Activated T-helper 1 cell treated with anti-CD3 and anti-CD28 coated beads, Interleukin-2, amount 50 U/mL, for 16 hours (primary cell): ENCODE measurements around the gene OR13C4.
"Not testable (repeated sequence)": the region's sequence is repeated elsewhere in the genome, so short reads cannot be mapped to it uniquely, and the experiment has no call there.

Source experiments
- DNase-seq, 2 donors: peaks; one replicate each; pipeline ENCODE4 v3.0.0-alpha.2; 2020; ENCODE audit warnings: low read depth in 1 of 2, low spot score in 1 of 2

The OR13C4 gene

DNA sequence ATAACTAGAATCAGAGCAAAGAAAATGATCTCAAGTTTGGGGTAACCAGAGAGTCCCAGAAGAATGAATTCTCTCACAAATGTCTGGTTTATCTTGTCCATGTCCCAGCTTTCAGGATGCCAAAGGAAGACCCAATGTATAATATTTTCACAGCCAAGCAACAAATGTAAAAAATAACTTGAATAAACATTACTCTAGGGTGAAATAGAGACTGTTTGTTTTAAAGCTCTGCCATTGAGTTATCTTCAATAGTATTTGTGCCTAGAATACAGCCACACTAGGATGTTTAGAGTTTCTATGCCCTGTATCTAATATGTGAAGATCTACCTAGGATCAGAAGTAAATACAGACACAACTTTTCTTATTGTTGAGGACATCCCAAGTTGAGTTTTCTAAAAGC, at the start of gene OR13C4:
TSS of gene OR13C4 (minus strand) at position 101 of the 400 bp plus-strand sequence. CDS start at position 101, 0 bp downstream.
- no peak for DNase-seq

DNA sequence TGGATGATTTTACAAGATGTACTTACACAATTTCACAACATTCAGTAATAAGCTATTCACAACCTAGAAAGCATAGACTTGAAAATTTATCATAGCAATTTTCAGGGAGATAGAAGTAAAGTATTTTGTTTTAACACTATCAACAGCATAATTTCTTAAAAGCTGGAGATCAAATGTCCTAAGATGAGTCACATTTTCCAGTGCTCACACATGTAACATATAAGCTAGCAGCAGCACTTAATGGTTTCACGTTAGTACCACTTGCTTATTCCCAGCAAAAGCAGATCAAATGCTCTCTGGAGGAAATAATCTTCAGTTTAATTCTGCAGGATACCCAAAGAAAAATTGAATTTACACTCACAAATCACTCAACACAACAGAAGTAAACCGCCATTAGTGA, 48.4 kb upstream of the OR13C4 start:
- no peak for DNase-seq

DNA sequence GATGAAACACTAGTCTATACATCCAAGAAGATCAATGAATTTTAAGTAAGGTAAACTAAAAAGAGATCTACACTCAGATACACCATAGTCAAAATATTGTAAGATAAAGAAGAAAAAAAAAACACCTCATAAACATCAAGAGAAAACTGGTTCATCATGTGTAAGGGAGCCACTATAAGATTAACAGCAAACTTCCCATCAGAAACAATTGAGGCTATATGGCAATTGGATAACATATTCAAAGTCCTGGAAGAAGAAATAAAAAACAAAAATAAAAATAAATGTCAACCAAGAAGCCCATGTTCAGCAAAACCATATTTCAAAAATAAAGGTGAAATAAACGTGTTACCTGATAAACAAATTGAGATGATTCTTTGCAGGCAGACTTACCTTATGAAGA, 45.6 kb upstream of the OR13C4 start:
- no peak for DNase-seq

DNA sequence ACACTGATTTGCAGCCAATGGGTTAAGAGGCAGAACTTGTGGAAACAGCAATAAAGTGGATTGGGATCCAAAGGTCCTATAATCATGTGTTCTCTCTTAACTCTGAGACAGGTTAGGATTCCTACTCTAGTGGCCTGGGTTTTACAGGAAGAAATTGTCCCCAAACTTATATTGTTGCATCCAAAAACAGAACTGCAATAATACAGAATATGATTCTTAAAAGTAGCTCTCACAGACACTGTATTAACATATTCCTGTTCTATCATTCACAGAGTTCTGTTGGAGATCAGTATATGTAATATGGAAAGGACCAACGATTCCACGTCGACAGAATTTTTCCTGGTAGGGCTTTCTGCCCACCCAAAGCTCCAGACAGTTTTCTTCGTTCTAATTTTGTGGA, 41.9 kb upstream of the OR13C4 start, which contains the start of gene OR13C8:
TSS of gene OR13C8 (plus strand) at position 301 of the 400 bp plus-strand sequence. CDS start at position 301, 0 bp downstream.
- DNase-seq = no peak

DNA sequence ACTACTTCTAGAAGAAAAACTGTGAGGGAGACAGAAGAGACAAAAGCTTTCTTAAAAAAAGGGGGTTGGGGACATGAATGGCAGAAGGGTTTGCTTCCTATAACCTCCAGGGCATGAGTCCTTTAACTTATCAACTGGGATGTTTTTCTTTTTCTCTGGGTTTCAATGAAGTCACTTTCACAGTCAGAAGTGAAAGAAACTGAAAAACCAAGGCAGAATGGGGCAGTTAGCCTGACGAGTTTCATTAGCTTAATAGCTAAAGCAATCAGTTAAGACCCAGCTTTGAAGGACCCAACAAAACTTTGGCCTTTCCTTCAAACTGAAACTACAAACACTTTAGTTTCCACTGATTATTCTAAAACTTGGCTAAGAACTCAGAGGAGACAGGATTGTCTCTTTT, 37.3 kb upstream of the OR13C4 start:
- no peak for DNase-seq

DNA sequence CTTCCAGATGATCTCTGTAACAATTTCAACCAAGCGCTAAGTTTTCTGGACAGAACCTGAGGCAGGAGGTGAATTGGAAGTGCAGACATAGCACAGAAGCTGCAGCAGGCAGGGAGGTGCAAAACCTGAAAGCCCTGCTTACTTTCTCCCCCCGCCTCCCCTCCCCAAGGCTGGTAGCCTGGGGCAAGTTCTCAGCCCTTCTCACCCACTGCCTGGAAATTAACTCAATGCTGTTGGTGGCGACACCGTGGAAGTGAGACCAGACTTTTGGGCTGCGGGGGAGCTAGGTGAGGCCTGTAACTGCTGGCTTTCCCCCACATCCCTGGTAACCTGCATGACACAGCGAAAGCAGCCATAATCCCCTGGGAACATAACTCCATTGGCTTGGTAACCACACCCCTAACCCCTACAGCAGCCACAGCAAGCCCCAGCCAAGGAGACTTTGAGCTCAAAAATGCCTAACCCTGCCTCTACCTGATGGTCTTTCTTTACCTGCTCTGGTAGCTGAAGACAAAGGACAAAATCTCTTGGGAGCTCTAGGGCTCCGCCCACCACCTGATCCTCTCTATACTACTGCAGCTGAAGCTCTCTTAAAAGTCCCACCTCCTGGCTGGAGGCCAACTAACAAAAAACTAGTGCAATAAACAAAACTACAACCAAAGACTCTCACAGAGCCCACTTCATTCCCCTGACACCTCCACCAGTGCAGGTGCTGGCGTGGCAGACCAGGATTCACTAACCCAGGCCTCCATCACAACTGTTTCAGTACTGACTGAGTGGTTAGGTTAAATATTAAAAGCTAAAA, 30.0 kb upstream of the OR13C4 start:
- DNase-seq = no peak

DNA sequence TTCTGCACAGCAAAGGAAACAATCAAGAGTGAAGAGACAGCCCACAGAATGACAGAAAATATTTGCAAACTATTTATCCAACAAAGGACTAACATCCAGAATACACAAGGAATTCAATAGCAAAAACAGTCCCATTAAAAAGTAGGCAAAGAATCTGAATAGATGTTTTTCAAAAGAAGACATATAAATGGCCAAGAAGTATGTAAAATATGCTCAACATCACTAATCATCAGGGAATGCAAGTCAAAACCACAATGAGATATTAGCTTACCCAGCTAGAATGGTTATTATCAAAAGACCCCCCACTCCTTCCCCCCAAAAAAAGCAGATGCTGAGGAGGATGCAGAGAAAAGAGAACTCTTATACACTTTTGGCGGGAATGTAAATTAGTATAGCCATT, 28.5 kb upstream of the OR13C4 start:
- no peak for DNase-seq

DNA sequence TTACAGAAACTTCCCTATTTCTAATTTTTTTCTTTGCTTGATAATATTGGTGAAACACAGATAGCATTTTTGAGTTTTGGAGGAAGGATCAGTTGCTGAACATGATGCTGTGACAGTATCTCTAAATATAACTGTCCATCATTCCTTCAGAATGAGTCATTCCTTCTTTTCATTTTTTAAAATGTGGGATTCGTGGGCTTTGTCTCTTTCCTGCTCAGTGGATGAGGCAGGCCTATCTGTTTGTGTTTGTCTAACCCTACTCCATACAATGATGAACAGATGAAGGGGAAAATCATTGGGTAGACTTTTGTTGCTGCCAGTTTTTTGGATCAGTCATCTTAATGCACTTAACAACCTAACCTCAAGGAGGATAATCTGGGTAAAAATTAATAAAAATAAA, 26.3 kb upstream of the OR13C4 start:
- no peak for DNase-seq

DNA sequence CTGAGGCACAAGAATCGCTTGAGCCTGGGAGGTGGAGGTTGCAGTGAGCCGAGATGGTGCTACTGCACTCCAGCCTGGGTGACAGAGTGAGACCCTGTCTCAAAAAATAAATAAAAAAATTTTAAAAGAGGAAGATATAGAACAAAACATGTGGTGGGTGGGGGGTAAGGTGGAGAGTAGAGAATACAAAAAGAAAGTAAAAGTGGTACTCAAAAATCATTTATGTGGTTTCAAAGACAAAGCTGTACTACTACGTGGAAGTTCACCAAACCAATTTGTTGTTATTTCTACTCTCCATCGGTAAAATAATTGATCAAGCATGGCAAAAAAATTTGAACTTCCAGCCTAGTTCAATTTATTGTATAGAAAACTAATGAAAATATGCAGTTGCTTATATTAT, 17.6 kb upstream of the OR13C4 start:
- DNase-seq = no peak

DNA sequence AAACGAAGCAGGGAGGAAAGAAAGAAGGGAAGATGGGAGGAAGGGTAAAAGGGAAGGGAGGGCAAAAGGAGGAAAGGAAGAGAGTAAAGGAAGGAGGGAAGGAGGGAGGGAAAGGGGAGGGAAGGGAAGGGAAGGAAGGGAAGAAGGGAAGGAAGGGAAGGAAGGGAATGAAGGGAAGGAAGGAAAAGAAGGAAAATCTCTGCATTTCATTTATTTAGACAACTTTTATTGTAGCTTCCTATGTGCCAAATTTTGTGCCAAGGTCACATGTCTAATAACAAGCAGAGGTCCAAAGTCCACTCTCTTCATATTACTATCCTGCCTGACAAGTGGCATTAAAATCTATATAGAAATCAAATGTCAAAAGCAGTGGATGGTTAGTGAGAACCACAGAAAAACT, 12.3 kb upstream of the OR13C4 start:
- no peak for DNase-seq

DNA sequence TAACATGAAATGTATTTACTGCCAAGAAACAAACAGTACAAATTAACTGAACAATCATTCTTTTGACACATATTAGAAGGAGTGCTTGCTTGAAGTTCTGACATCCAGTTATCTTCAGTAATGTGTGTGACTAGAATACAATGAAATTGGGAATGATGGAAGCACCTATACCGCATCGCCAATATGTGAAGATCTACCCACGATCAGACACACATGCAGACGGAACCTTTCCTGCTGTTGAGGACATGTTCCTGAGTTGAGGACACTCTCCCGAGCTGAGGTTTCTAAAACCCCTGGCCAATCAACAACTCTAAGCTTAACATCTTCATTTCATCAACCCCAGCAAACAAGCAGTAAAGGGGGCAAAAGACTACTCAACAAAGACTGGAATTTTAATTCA, 9.7 kb upstream of the OR13C4 start, which contains the start of gene OR13C3:
TSS of gene OR13C3 (minus strand) at position 101 of the 400 bp plus-strand sequence. CDS start 133 bp downstream, outside the sequence.
- DNase-seq = no peak

DNA sequence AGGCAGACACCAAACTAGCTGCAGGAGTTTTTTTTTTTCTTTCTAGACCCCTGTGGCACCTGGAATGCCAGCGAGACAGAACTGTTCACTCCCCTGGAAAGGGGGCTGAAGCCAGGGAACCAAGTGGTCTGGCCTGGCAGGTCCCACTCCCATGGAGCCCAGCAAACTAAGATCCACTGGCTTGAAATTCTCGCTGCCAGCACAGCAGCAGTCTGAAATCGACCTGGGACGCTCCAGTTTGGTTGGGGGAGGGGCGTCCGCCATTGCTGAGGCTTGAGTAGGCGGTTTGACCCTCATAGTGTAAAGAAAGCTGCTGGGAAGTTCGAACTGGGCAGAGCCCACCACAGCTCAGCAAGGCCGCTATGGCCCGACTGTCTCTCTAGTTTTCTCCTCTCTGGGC, 6.8 kb downstream of the OR13C4 start:
- DNase-seq = not testable (repeated sequence)

DNA sequence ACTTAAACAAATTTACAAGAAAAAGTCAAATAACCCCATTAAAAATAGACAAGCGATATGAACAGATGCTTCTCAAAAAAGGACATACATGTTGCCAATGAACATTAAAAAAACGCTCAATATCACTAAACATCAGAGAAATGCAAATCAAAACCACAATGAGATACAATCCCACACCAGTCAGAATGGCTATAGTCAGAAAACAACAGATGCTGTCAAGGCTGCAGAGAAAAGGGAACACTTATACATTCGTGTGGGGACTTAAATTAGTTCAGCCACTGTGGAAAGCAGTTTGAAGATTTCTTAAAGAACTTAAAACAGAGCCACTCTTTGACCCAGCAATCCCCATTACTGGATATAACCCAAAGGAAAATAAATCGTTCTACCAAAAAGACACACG, 12.1 kb downstream of the OR13C4 start:
- DNase-seq = no peak

DNA sequence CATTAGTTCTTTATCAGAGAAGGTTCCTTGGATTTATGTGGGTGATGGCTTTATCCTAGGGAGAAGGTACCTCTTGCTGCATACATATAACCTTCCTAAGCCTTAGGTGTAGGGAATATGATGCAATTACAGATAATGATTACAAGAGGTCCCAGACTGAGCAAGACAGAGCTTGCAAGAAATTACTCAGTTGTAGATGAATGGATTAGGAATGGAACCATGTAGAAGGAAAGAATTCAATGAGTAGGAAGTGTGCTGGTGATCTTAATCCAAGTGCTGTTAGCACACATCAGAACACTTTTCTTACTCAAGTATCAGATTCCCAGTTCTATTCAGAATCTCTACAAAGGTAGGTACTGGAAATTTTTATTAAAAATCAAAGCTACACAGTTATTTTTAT, 20.4 kb downstream of the OR13C4 start:
- DNase-seq = no peak

DNA sequence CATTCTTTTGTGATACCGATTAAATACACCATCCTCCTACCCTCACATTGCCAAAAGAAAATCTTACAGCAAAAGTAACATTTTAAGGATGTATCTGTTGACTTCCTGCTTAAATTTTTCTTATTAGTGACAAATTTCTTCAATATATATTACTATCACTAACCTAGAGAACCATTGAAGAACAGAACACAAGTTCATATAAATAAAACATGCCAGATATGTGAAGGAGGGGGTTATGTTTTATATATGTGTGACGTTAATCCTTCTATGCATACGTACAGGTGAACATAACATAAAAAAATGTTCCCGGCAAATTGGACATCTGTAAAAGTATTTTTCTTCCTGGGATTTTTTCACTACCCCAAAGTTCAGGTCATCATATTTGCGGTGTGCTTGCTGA, 23.0 kb downstream of the OR13C4 start, which contains the start of gene OR13F1:
TSS of gene OR13F1 (plus strand) at position 301 of the 400 bp plus-strand sequence. CDS start at position 301, 0 bp downstream.
- DNase-seq = no peak

DNA sequence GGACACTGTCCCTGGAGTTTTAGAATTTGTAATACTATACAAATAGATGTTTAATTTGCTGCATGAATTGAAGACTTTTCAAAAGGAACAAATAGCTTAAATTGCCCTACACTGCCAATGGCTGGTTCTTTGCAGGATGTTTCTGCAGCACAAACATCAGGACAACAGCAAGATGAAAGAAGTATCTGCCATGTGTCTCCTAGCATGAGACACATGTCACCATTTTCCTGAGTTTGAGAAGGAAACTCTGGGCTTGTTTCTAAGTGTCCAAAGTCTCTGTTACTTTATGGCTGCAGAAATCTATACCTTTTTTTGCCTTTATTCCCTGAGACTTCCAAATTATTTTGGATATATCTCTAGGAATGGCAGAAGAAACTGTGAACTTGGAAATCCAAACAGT, 23.6 kb downstream of the OR13C4 start:
- no peak for DNase-seq

DNA sequence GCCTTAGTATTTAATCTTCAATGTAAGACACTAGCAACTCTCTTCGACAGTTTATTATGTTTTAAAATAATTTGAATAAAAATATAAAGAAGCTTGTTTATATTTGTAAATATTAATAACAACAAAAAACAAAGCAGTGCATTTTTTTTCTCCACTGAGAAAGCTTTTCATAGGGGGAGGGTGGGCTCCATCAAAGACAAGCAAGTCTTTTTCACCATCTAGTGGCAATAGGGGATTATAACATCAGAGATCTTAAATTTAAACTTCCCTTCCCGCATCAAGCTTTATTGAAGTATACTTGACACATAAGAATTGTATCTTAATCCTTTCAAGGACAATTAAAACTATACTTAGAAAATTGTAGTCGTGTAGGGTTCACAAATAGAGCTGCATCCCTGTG, 32.2 kb downstream of the OR13C4 start:
- no peak for DNase-seq

DNA sequence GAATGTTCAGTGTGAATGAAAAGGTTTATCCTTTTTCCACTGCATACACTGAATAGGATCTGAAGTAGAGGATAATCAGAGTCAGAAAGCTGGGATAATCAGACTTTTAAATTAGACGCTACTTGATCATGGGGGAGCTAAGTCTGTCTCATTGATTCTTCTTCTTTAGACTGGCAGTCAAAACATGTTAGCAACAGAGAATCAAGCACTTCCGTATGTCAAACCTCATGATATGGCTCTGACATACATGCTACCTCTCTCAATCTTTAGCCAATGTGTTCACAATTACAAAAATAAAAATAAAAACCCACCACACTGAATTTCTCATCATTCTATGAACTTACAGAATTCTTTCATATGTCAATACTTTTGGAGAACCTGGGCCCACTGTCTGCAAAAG, 42.0 kb downstream of the OR13C4 start:
- no peak for DNase-seq

DNA sequence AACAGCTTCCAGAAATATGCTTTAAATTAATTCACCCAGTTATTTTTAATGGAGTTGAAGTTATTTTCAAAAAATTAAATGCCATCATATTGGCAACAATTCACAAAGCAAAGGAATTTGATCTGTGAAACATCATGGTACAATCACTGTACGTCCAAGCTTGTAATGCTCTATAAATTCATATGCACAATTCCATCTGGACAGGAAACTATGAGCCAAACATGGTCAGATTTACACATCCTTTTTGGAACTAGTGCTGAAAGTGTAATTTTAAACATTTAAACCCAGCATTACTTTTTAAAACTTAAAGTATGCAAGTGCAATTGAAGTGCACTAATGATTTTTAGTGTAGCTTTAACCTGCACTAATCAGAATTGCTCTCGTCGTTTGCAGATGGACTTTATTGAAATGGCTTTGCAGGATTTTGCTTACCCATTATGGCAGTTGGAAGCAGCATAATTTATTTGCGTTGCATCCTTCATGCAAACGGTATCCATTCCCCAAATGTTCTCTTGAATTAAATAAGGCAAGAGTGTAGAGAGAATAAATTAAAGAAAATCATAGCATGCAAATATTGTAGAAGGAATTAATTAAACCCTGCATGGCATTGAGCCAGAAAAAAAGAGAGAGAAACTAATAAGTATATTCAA, 44.0 kb downstream of the OR13C4 start:
- DNase-seq = no peak
